GM12878 (cell line): Measurements from ENCODE around the gene ETS1. TPM values are rescaled to one million over a fixed set of nuclear protein-coding genes. Genes with fewer than 3 reads are reported as not detected.

Experiments
- ATAC-seq: fragments of 200-7000 bp; cut with Tn5 transposase; 3 replicates; pipeline ENCODE4 v1.9.1; 2020; ENCODE audit warnings: mild to moderate bottlenecking, moderate library complexity
- BruUV-seq: library from RNA; stranded (reverse); fragments of 400-500 nt; replicated peaks from 2 replicates; lab custom pipeline; 2021; lab: Mats Ljungman, UMichigan
- CTCF ChIA-PET: fragments of 300-600 bp; sonication (Branson Sonifier 250); formaldehyde crosslinking; extraction: SDS; loops from one replicate; lab custom pipeline; 2021; ENCODE audit warnings: inconsistent platforms; lab: Yijun Ruan, JAX
- POLR2A ChIA-PET: fragments of 350-600 bp; formaldehyde crosslinking; extraction: SDS; loops from one replicate; lab custom pipeline; 2021; ENCODE audit warnings: inconsistent platforms; lab: Charles Lee
- RAD21 ChIA-PET: fragments of 300-600 bp; sonication (Branson Sonifier 250); formaldehyde crosslinking; loops from one replicate; lab custom pipeline; 2023; ENCODE audit warnings: antibody characterized with exemption; ENCODE audit not compliant: unreplicated experiment; lab: Charles Lee
- SMC1A ChIA-PET: fragments of 300-600 bp; sonication (Branson Sonifier 250); formaldehyde crosslinking; loops from one replicate; lab custom pipeline; 2023; ENCODE audit not compliant: unreplicated experiment, uncharacterized antibody; lab: Charles Lee
- DNase-seq: peaks from one replicate; pipeline ENCODE4 v3.0.0-alpha.2; 2011; ENCODE audit warnings: low read depth, low spot score
- FAIRE-seq: peaks from 3 replicates; lab custom pipeline; 2011; peaks lifted over from hg19 to GRCh38; lab: Jason Lieb, UNC
- H2AFZ ChIP-seq: 2 replicates; pipeline ENCODE4 v1.6.0; 2011; ENCODE audit warnings: low read depth, low read length, control low read depth; ENCODE audit not compliant: control insufficient read depth
- H3K27ac ChIP-seq: 2 replicates; pipeline ENCODE4 v1.5.1; 2011; ENCODE audit warnings: control low read depth; ENCODE audit not compliant: control insufficient read depth, insufficient read depth
- H3K27me3 ChIP-seq, 2 experiments: replicated peaks in 1 of 2; 2 replicates each; pipeline versions ENCODE4 v1.6.0 to v1.6.1; 2011; ENCODE audit warnings: low read length in 1 of 2; ENCODE audit not compliant: control insufficient read depth in 2 of 2, insufficient read depth in 2 of 2
- H3K36me3 ChIP-seq, 2 experiments: 2 replicates each; pipeline ENCODE4 v1.5.1; 2011; ENCODE audit warnings: low read length in 1 of 2; ENCODE audit not compliant: control insufficient read depth in 2 of 2, insufficient read depth in 2 of 2
- H3K4me1 ChIP-seq: 2 replicates; pipeline ENCODE4 v1.6.1; 2011; ENCODE audit warnings: mild to moderate bottlenecking, low read length, moderate library complexity, mixed read lengths; ENCODE audit not compliant: control insufficient read depth, insufficient read depth
- H3K4me2 ChIP-seq: 2 replicates; pipeline ENCODE4 v1.6.0; 2011; ENCODE audit warnings: control low read depth; ENCODE audit not compliant: control insufficient read depth, insufficient read depth
- H3K4me3 ChIP-seq: fragments of 200-600 bp; sonication (generic); 2 replicates; pipeline ENCODE4 v1.5.1; 2016
- H3K79me2 ChIP-seq: 2 replicates; pipeline ENCODE4 v1.6.0; 2011; ENCODE audit warnings: low read length; ENCODE audit not compliant: control insufficient read depth, insufficient read depth
- H3K9ac ChIP-seq: 2 replicates; pipeline ENCODE4 v1.8.0; 2011; ENCODE audit warnings: low read length, control low read depth, mixed read lengths; ENCODE audit not compliant: control insufficient read depth, insufficient read depth
- H3K9me3 ChIP-seq: replicated peaks from 3 replicates; pipeline ENCODE4 v1.5.1; 2011; ENCODE audit warnings: mild to moderate bottlenecking, low read length; ENCODE audit not compliant: control insufficient read depth, insufficient read depth
- H4K20me1 ChIP-seq: 2 replicates; pipeline ENCODE4 v1.6.0; 2011; ENCODE audit not compliant: control insufficient read depth, insufficient read depth
- BCLAF1 ChIP-seq: fragments of 450-650 bp; IDR thresholded peaks from 2 replicates; pipeline ENCODE4 v1.6.1; 2017; ENCODE audit warnings: antibody characterized with exemption, mild to moderate bottlenecking, moderate library complexity
- GATAD2B ChIP-seq: fragments of 450-650 bp; conservative IDR thresholded peaks from 2 replicates; pipeline ENCODE4 v1.6.1; 2017; ENCODE audit warnings: low read depth, mild to moderate bottlenecking, moderate library complexity
- RB1 ChIP-seq: fragments of 450-650 bp; formaldehyde crosslinking; IDR thresholded peaks from 2 replicates; pipeline ENCODE4 v1.6.1; 2017; ENCODE audit warnings: mild to moderate bottlenecking, borderline replicate concordance
- SIN3A ChIP-seq: IDR thresholded peaks from 2 replicates; pipeline ENCODE4 v1.6.1; 2012; ENCODE audit warnings: low read depth, low read length, improper control_type of control experiment
- ZNF207 ChIP-seq: fragments of 450-650 bp; IDR thresholded peaks from 2 replicates; pipeline ENCODE4 v1.6.1; 2014; ENCODE audit warnings: antibody characterized with exemption, mild to moderate bottlenecking, borderline replicate concordance
- ZNF592 ChIP-seq: fragments of 450-650 bp; IDR thresholded peaks from 2 replicates; pipeline ENCODE4 v1.6.1; 2017; ENCODE audit warnings: mild to moderate bottlenecking, moderate library complexity
- WGBS: methylation state at CpG from one replicate; pipeline ENCODE4 v1.1.6; 2016; ENCODE audit warnings: low lambda C conversion rate; ENCODE audit not compliant: insufficient replicate concordance, insufficient coverage; ENCODE audit errors: missing lambda C conversion rate; 5-methylcytosine and 5-hydroxymethylcytosine counted together
- in situ Hi-C: fragments of 300-500 bp; cut with MboI; formaldehyde crosslinking; loops from 9 replicates; pipeline ENCODE4 v1.14.3; 2018; ENCODE audit warnings: mixed read lengths
- intact Hi-C: fragments of 100-400 bp; cut with micrococcal nuclease; formaldehyde crosslinking; loops from one replicate; pipeline ENCODE4 v1.14.2; 2022; ENCODE audit not compliant: unreplicated experiment
- polyA plus RNA-seq, 11 experiments: library from polyadenylated mRNA; depleted of rRNA in 4 of 11; unstranded in 6 of 11; stranded (reverse) in 5 of 11; fragments of >200 nt; fragmentation: Nextera tagmentation in 4 of 11; fragmentation: Illumina TruSeq in 1 of 11; extraction: Ambion mirVana in 4 of 11; extraction: Trizol in 1 of 11; gene quantifications; 1 replicate in 1 of 11; 2 replicates in 10 of 11; pipeline versions ENCODE4 v1.2.1 to v1.2.3, GENCODE V29; 2011 to 2016; ENCODE audit warnings: inconsistent platforms in 2 of 11, missing spikeins in 2 of 11, low read depth in 1 of 11
- total RNA-seq, 4 experiments: library from RNA; depleted of rRNA in 3 of 4; stranded (reverse); fragments of >200 nt in 3 of 4; fragmentation: Illumina TruSeq in 1 of 4; extraction: Trizol in 1 of 4; gene quantifications; 2 replicates each; pipeline versions ENCODE4 v1.2.1 to v1.2.3, GENCODE V29; 2013 to 2021
- TF ChIP-seq, protein P1 (sequence below): IDR thresholded peaks from 2 replicates; pipeline ENCODE4 v1.6.1; 2012; ENCODE audit warnings: improper control_type of control experiment, low read depth, low read length; ENCODE audit not compliant: insufficient replicate concordance

Gene ETS1
- total and polyA plus RNA-seq, 10 of the 15 experiments (the other 5 are each of a cell fraction or from before 2014, with no cell fraction given), result 12.5 to 112 (median 55.5) TPM

GRCh38 chr11:128424271-128424711 is 163.1 kb downstream of the ETS1 start (continued):
- TF ChIP-seq, protein P1, sequence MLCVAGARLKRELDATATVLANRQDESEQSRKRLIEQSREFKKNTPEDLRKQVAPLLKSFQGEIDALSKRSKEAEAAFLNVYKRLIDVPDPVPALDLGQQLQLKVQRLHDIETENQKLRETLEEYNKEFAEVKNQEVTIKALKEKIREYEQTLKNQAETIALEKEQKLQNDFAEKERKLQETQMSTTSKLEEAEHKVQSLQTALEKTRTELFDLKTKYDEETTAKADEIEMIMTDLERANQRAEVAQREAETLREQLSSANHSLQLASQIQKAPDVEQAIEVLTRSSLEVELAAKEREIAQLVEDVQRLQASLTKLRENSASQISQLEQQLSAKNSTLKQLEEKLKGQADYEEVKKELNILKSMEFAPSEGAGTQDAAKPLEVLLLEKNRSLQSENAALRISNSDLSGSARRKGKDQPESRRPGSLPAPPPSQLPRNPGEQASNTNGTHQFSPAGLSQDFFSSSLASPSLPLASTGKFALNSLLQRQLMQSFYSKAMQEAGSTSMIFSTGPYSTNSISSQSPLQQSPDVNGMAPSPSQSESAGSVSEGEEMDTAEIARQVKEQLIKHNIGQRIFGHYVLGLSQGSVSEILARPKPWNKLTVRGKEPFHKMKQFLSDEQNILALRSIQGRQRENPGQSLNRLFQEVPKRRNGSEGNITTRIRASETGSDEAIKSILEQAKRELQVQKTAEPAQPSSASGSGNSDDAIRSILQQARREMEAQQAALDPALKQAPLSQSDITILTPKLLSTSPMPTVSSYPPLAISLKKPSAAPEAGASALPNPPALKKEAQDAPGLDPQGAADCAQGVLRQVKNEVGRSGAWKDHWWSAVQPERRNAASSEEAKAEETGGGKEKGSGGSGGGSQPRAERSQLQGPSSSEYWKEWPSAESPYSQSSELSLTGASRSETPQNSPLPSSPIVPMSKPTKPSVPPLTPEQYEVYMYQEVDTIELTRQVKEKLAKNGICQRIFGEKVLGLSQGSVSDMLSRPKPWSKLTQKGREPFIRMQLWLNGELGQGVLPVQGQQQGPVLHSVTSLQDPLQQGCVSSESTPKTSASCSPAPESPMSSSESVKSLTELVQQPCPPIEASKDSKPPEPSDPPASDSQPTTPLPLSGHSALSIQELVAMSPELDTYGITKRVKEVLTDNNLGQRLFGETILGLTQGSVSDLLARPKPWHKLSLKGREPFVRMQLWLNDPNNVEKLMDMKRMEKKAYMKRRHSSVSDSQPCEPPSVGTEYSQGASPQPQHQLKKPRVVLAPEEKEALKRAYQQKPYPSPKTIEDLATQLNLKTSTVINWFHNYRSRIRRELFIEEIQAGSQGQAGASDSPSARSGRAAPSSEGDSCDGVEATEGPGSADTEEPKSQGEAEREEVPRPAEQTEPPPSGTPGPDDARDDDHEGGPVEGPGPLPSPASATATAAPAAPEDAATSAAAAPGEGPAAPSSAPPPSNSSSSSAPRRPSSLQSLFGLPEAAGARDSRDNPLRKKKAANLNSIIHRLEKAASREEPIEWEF, result no peak
- TF ChIP-seq SIN3A (no peak), ZNF207 (no peak)
- TF ChIP-seq, all 136 proteins: peak for 0

- peak; percentile 76 for ATAC-seq
- in situ Hi-C loops, result no loop called here
- ChIA-PET POLR2A (interaction anchor here (0.6 kb wide), 1 partner anchor 53 kb away, joined by 5 read pairs; no protein-coding TSS in a partner anchor), CTCF (interaction anchor here (0.8 to 2.1 kb wide), 2 partner anchors 16 to 265 kb away, joined by 3 to 5 read pairs; no protein-coding TSS in a partner anchor), SMC1A (interaction anchor here (1.0 to 9.1 kb wide), 7 partner anchors 9 to 62 kb away, joined by 3 to 59 read pairs (median 4); no protein-coding TSS in a partner anchor), RAD21 (interaction anchor here (0.6 to 1.3 kb wide), 3 partner anchors 9 to 105 kb away, joined by 3 read pairs; no protein-coding TSS in a partner anchor)
- H3K4me3 ChIP-seq, result no peak overlapping the region
- 73% methylated on average over 16 of the region's 16 CpGs for WGBS
- H3K4me1 ChIP-seq, result no peaks in the 10 kb centered on the region
- H2AFZ ChIP-seq, result no peak overlapping the region
- H3K9ac ChIP-seq, result no peak overlapping the region
- no peaks in the 10 kb centered on the region for H3K79me2 ChIP-seq
- DNase-seq, result no peak
- no peak for FAIRE-seq
- no peak overlapping the region for H3K4me2 ChIP-seq
- no peaks in the 10 kb centered on the region; a peak in 1 of 4 replicates for H3K36me3 ChIP-seq
- H3K9me3 ChIP-seq, result no peaks in the 10 kb centered on the region
- no peaks in the 10 kb centered on the region for H3K27me3 ChIP-seq
- no peak overlapping the region for H3K27ac ChIP-seq
- no peaks in the 10 kb centered on the region for H4K20me1 ChIP-seq
- intact Hi-C loops, result no loop called here
- no TSS peak for BruUV-seq
- no peak for TF ChIP-seq BCLAF1
- TF ChIP-seq RB1, result no peak
- no peak for TF ChIP-seq ZNF592
- TF ChIP-seq GATAD2B, result peak; percentile 32; the same call in 1 of the 2 replicates
Observed at GRCh38 chr11:128422576-128423370, 164.6 kb downstream of the ETS1 start.
